Measurements from ENCODE around the gene CRAMP1.
A peak's percentile ranks its signal among the peaks of the same experiment; 100 is the strongest.
"Not testable (repeated sequence)": the region's sequence is repeated elsewhere in the genome, so short reads cannot be mapped to it uniquely, and the experiment has no call there.

Gene CRAMP1

GRCh38 chr16:1710811-1711507, 98.8 kb downstream of the CRAMP1 start:
- no peak for DNase-seq (ENCODE audit: low spot score)

GRCh38 chr16:1712791-1713261, 100.7 kb downstream of the CRAMP1 start:
- DNase-seq (ENCODE audit: low spot score), result peak; percentile 42

- DNase-seq (ENCODE audit: low spot score), result no peak
These were observed 101.2 kb downstream of the CRAMP1 start for GRCh38 chr16:1713331-1713730.

GRCh38 chr16:1713933-1714332, 101.8 kb downstream of the CRAMP1 start:
- no peak for DNase-seq (ENCODE audit: low spot score)

GRCh38 chr16:1715220-1715619, 103.1 kb downstream of the CRAMP1 start:
- DNase-seq (ENCODE audit: low spot score), result no peak

- not testable (repeated sequence) for DNase-seq (ENCODE audit: low spot score)
These were observed 106.1 kb downstream of the CRAMP1 start for GRCh38 chr16:1718236-1718635.

- not testable (repeated sequence) for DNase-seq (ENCODE audit: low spot score)
These were observed 107.5 kb downstream of the CRAMP1 start for GRCh38 chr16:1719559-1720229.

- no peak for DNase-seq (ENCODE audit: low spot score)
These were observed 109.2 kb downstream of the CRAMP1 start for GRCh38 chr16:1721372-1721771.

GRCh38 chr16:1723450-1724147, 111.4 kb downstream of the CRAMP1 start:
- DNase-seq (ENCODE audit: low spot score), result peak; percentile 72

- DNase-seq (ENCODE audit: low spot score), result no peak
These were observed 112.3 kb downstream of the CRAMP1 start for GRCh38 chr16:1724491-1724890.

- DNase-seq (ENCODE audit: low spot score), result no peak
These were observed 114.7 kb downstream of the CRAMP1 start for GRCh38 chr16:1726661-1727502.
